Right kidney (tissue), 1 donor: ENCODE measurements around the gene NR0B2.
A peak's percentile ranks its signal among the peaks of the same experiment; 100 is the strongest.

Experiments used
- DNase-seq: peaks from one replicate; pipeline ENCODE4 v3.0.0-alpha.2; 2016

The NR0B2 gene

GRCh38 chr1:26938004-26938658 lies 24.4 kb upstream of the NR0B2 start:
- no peak for DNase-seq

GRCh38 chr1:26936823-26937222 lies 23.0 kb upstream of the NR0B2 start:
- no peak for DNase-seq

GRCh38 chr1:26932531-26932930 lies 18.8 kb upstream of the NR0B2 start:
- DNase-seq: no peak

- no peak for DNase-seq
Measured at GRCh38 chr1:26923711-26924110, 9.9 kb upstream of the NR0B2 start.

- no peak for DNase-seq
Measured at GRCh38 chr1:26922901-26923300, 9.1 kb upstream of the NR0B2 start.

GRCh38 chr1:26922431-26922729 lies 8.6 kb upstream of the NR0B2 start:
- no peak for DNase-seq

- DNase-seq: peak; percentile 88
Measured at GRCh38 chr1:26921540-26922430, 8.0 kb upstream of the NR0B2 start, which contains the start of gene NUDC. TSS of gene NUDC (plus strand) at chr1:26921743. CDS start at chr1:26921849, 106 bp downstream.

GRCh38 chr1:26921126-26921539 lies 7.4 kb upstream of the NR0B2 start:
- DNase-seq: no peak

- no peak for DNase-seq
Measured at GRCh38 chr1:26915204-26915842, 1.5 kb upstream of the NR0B2 start.

GRCh38 chr1:26913389-26913753 lies 404 bp downstream of the NR0B2 start:
- DNase-seq: no peak

GRCh38 chr1:26912147-26912490 lies 1.7 kb downstream of the NR0B2 start:
- no peak for DNase-seq

GRCh38 chr1:26911399-26912146 lies 2.2 kb downstream of the NR0B2 start:
- no peak for DNase-seq

GRCh38 chr1:26910343-26911160 lies 3.2 kb downstream of the NR0B2 start:
- DNase-seq: no peak

- DNase-seq: no peak
Measured at GRCh38 chr1:26909951-26910342, 3.8 kb downstream of the NR0B2 start.

- DNase-seq: no peak
Measured at GRCh38 chr1:26907071-26907917, 6.5 kb downstream of the NR0B2 start.

- DNase-seq: no peak
Measured at GRCh38 chr1:26900815-26901511, 12.8 kb downstream of the NR0B2 start.

GRCh38 chr1:26900001-26900814 lies 13.6 kb downstream of the NR0B2 start, which contains the start of gene GPATCH3:
TSS of gene GPATCH3 (minus strand) at chr1:26900467. CDS start at chr1:26900442, 25 bp downstream.
- DNase-seq: peak; percentile 88

GRCh38 chr1:26897351-26897750 lies 16.4 kb downstream of the NR0B2 start:
- DNase-seq: no peak

- DNase-seq: no peak
Measured at GRCh38 chr1:26894263-26894662, 19.5 kb downstream of the NR0B2 start.
